Fibroblast of lung (primary cell): ENCODE results near the gene SYTL3. TPM values are rescaled to one million over a fixed set of nuclear protein-coding genes. Genes with fewer than 3 reads are reported as not detected.

Experiments
- DNase-seq, 2 donors: peaks; one replicate each; pipeline versions ENCODE4 v3.0.0 to v3.0.0-alpha.2; 2010; ENCODE audit warnings: low read depth in 2 of 2
- H2AFZ ChIP-seq: 2 replicates; pipeline ENCODE4 v1.5.1; 2012; ENCODE audit warnings: low read length, control low read depth, inconsistent platforms
- H3K27ac ChIP-seq: 2 replicates; pipeline ENCODE4 v1.5.1; 2011; ENCODE audit warnings: low read length, control low read depth; ENCODE audit not compliant: insufficient read depth
- H3K27me3 ChIP-seq: 2 replicates; pipeline ENCODE4 v1.5.1; 2011; ENCODE audit warnings: mild to moderate bottlenecking, low read length; ENCODE audit not compliant: control insufficient read depth, insufficient read depth
- H3K36me3 ChIP-seq: 2 replicates; pipeline ENCODE4 v1.5.1; 2011; ENCODE audit warnings: low read length; ENCODE audit not compliant: control insufficient read depth, insufficient read depth
- H3K4me1 ChIP-seq: 2 replicates; pipeline ENCODE4 v1.5.1; 2011; ENCODE audit warnings: low read length; ENCODE audit not compliant: control insufficient read depth, insufficient read depth; ENCODE audit errors: extremely low read depth
- H3K4me2 ChIP-seq: 2 replicates; pipeline ENCODE4 v1.5.1; 2011; ENCODE audit warnings: low read length, control low read depth; ENCODE audit not compliant: insufficient read depth; ENCODE audit errors: extremely low read depth
- H3K4me3 ChIP-seq, 4 experiments: fragments of 200-600 bp in 1 of 4; sonication (generic) in 1 of 4; replicated peaks in 1 of 4; 2 replicates each; pipeline ENCODE4 v1.5.1; 2011 to 2016; ENCODE audit warnings: low read length in 4 of 4, low read depth in 3 of 4, mild to moderate bottlenecking in 3 of 4, control low read depth in 2 of 4, inconsistent platforms in 1 of 4, mixed read lengths in 1 of 4; ENCODE audit not compliant: insufficient read depth in 1 of 4; ENCODE audit errors: control extremely low read depth in 1 of 4
- H3K79me2 ChIP-seq: 2 replicates; pipeline ENCODE4 v1.5.1; 2012; ENCODE audit warnings: mild to moderate bottlenecking, low read length, inconsistent platforms; ENCODE audit not compliant: control insufficient read depth, insufficient read depth
- H3K9ac ChIP-seq: 2 replicates; pipeline ENCODE4 v1.5.1; 2011; ENCODE audit warnings: mild to moderate bottlenecking, low read length, control low read depth; ENCODE audit not compliant: insufficient read depth
- H3K9me3 ChIP-seq: 2 replicates; pipeline ENCODE4 v1.5.1; 2012; ENCODE audit warnings: low read depth, low read length; ENCODE audit not compliant: control insufficient read depth, insufficient read depth
- H4K20me1 ChIP-seq: 2 replicates; pipeline ENCODE4 v1.5.1; 2011; ENCODE audit warnings: low read length; ENCODE audit not compliant: control insufficient read depth, insufficient read depth; ENCODE audit errors: extremely low read depth
- EZH2 ChIP-seq: IDR thresholded peaks from 2 replicates; pipeline ENCODE4 v1.5.1; 2012; ENCODE audit warnings: low read length, control low read depth, mild to moderate bottlenecking; ENCODE audit errors: missing control alignments
- polyA plus RNA-seq, 2 donors: library from polyadenylated mRNA; depleted of rRNA in 1 of 2; stranded (reverse) in 1 of 2; unstranded in 1 of 2; fragments of >200 nt; gene quantifications; 2 replicates each; pipeline ENCODE4 v1.2.1, GENCODE V29; 2011 to 2012; ENCODE audit warnings: missing spikeins in 1 of 2
- total RNA-seq: library from RNA; depleted of rRNA; stranded (reverse); fragments of >200 nt; gene quantifications from 2 replicates; pipeline ENCODE4 v1.2.1, GENCODE V29; 2014
- TF ChIP-seq, protein P1 (sequence below), 2 donors: IDR thresholded peaks in 1 of 2; conservative IDR thresholded peaks in 1 of 2; 1 replicate in 1 of 2; 2 replicates in 1 of 2; pipeline ENCODE4 v1.5.1; 2011 to 2012; ENCODE audit warnings: low read length in 2 of 2, control low read depth in 1 of 2, inconsistent platforms in 1 of 2, low read depth in 1 of 2, mild to moderate bottlenecking in 1 of 2

SYTL3 gene
- total and polyA plus RNA-seq, 2 donors (not counting 1 experiment from before 2014, with no cell fraction given): 0.76 to 4.6 TPM

- H3K4me2 ChIP-seq: no peak overlapping the region
- no peak overlapping the region for H3K4me3 ChIP-seq
- no peaks in the 10 kb centered on the region for H3K27me3 ChIP-seq
- TF ChIP-seq, protein P1, sequence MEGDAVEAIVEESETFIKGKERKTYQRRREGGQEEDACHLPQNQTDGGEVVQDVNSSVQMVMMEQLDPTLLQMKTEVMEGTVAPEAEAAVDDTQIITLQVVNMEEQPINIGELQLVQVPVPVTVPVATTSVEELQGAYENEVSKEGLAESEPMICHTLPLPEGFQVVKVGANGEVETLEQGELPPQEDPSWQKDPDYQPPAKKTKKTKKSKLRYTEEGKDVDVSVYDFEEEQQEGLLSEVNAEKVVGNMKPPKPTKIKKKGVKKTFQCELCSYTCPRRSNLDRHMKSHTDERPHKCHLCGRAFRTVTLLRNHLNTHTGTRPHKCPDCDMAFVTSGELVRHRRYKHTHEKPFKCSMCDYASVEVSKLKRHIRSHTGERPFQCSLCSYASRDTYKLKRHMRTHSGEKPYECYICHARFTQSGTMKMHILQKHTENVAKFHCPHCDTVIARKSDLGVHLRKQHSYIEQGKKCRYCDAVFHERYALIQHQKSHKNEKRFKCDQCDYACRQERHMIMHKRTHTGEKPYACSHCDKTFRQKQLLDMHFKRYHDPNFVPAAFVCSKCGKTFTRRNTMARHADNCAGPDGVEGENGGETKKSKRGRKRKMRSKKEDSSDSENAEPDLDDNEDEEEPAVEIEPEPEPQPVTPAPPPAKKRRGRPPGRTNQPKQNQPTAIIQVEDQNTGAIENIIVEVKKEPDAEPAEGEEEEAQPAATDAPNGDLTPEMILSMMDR (conservative IDR thresholded peaks at IDR 0.05 in 1 of 2, IDR thresholded peaks at IDR 0.05 in 1 of 2; ENCODE audit: low read depth in 1 of 2, low read length in 2 of 2): no peak
- no peak for TF ChIP-seq EZH2
- no peak overlapping the region for H3K27ac ChIP-seq
- H3K9ac ChIP-seq: no peak overlapping the region
- H3K9me3 ChIP-seq: no peaks in the 10 kb centered on the region
- peak in 1 of 2 donors; percentile 15 for DNase-seq
- H3K4me1 ChIP-seq: peaks cover 9% of the 10 kb centered on the region
- peaks cover 4% of the 10 kb centered on the region for H3K36me3 ChIP-seq
- peaks cover 52% of the 10 kb centered on the region for H3K79me2 ChIP-seq
- H4K20me1 ChIP-seq: no peaks in the 10 kb centered on the region
- H2AFZ ChIP-seq: no peak overlapping the region
These were observed 11.5 kb upstream of the SYTL3 start for GRCh38 chr6:158638324-158638854.

DNA sequence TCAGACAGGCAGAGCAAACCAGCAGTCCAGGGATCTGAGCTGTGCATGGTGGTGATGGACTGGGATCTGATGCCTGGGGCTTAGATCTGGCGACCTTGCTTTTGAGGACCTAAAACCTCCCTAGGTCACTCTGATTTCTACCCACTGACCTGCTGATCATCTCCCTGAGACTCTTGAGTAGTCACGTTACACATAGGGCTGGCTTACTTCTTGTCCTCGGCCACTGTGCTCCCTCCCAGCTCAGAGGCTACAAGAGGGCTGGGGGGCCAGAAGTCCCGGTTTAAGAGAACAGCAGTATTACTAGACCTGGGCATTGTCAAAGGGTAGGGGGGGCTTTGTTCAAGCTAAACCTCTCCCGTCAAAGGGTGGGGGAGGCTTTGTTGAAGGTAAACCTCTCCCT is 10.8 kb upstream of the SYTL3 start:
- no peak for DNase-seq
- H3K79me2 ChIP-seq: peaks cover 58% of the 10 kb centered on the region
- peaks cover 9% of the 10 kb centered on the region for H3K4me1 ChIP-seq
- no peak overlapping the region for H3K27ac ChIP-seq
- H2AFZ ChIP-seq: no peak overlapping the region
- no peak overlapping the region for H3K9ac ChIP-seq
- H3K4me3 ChIP-seq: no peak overlapping the region
- TF ChIP-seq, protein P1 (conservative IDR thresholded peaks at IDR 0.05 in 1 of 2, IDR thresholded peaks at IDR 0.05 in 1 of 2; ENCODE audit: low read depth in 1 of 2, low read length in 2 of 2): no peak
- TF ChIP-seq EZH2: no peak
- H3K27me3 ChIP-seq: no peaks in the 10 kb centered on the region
- H3K4me2 ChIP-seq: no peak overlapping the region
- H4K20me1 ChIP-seq: no peaks in the 10 kb centered on the region
- H3K36me3 ChIP-seq: peaks cover 4% of the 10 kb centered on the region
- no peaks in the 10 kb centered on the region for H3K9me3 ChIP-seq

GRCh38 chr6:158640519-158640918 is 9.3 kb upstream of the SYTL3 start:
- Histone ChIP-seq H3K4me3 (no peak overlapping the region), H3K79me2 (peaks cover 63% of the 10 kb centered on the region), H3K27me3 (no peaks in the 10 kb centered on the region), H3K4me2 (no peak overlapping the region), H3K4me1 (peaks cover 12% of the 10 kb centered on the region), H4K20me1 (no peaks in the 10 kb centered on the region), H2AFZ (no peak overlapping the region), H3K36me3 (peaks cover 4% of the 10 kb centered on the region), H3K9me3 (no peaks in the 10 kb centered on the region), H3K27ac (no peak overlapping the region), H3K9ac (no peak overlapping the region)
- no peak for DNase-seq
- no peak for TF ChIP-seq EZH2
- TF ChIP-seq, protein P1 (conservative IDR thresholded peaks at IDR 0.05 in 1 of 2, IDR thresholded peaks at IDR 0.05 in 1 of 2; ENCODE audit: low read depth in 1 of 2, low read length in 2 of 2): no peak
